Esophagus squamous epithelium (tissue), 5 donors: ENCODE data around the gene MYOCD. TPM values are rescaled to one million over a fixed set of nuclear protein-coding genes. Genes with fewer than 3 reads are reported as not detected.

Source experiments
- DNase-seq: peaks from one replicate; lab custom pipeline; 2025; lab: John Stamatoyannopoulos, UW
- H3K27ac ChIP-seq, 4 donors: fragments of 200-600 bp; sonication (generic); one replicate each; pipeline ENCODE4 v1.5.1; 2016 to 2019; ENCODE audit warnings: mild to moderate bottlenecking in 1 of 4
- H3K27me3 ChIP-seq, 4 donors: fragments of 200-600 bp; sonication (generic); 1 replicate in 3 of 4; 2 replicates in 1 of 4; pipeline versions ENCODE4 v1.5.1 to v1.6.0; 2017 to 2021; ENCODE audit warnings: antibody characterized with exemption in 1 of 4
- H3K36me3 ChIP-seq, 3 donors: fragments of 200-600 bp; sonication (generic); one replicate each; pipeline ENCODE4 v1.5.1; 2016 to 2019
- H3K4me1 ChIP-seq, 3 donors: fragments of 200-600 bp; sonication (generic); one replicate each; pipeline ENCODE4 v1.5.1; 2017 to 2019
- H3K4me3 ChIP-seq, 4 donors: fragments of 200-600 bp; sonication (generic); 1 replicate in 3 of 4; 2 replicates in 1 of 4; pipeline ENCODE4 v1.5.1; 2016 to 2019; ENCODE audit warnings: mild to moderate bottlenecking in 2 of 4, moderate library complexity in 1 of 4
- H3K9me3 ChIP-seq, 3 donors: fragments of 200-600 bp; sonication (generic); one replicate each; pipeline ENCODE4 v1.5.1; 2016 to 2019
- POLR2A ChIP-seq, 4 donors: fragments of 450-650 bp; IDR thresholded peaks; one replicate each; pipeline ENCODE4 v1.6.1; 2017; ENCODE audit warnings: antibody characterized with exemption in 4 of 4, mild to moderate bottlenecking in 4 of 4, moderate library complexity in 3 of 4
- WGBS, 2 donors: methylation state at CpG; one replicate each; pipeline ENCODE4 v1.1.5; 2018; 5-methylcytosine and 5-hydroxymethylcytosine counted together
- intact Hi-C: fragments of 100-400 bp; cut with DNase I; formaldehyde crosslinking; loops from one replicate; pipeline ENCODE4 v1.15.0; 2022
- total RNA-seq, 4 donors: library from RNA; depleted of rRNA; stranded (reverse); fragments of >200 nt; gene quantifications; one replicate each; pipeline ENCODE4 v1.1.0, GENCODE V29; 2016
- TF ChIP-seq, protein P1 (sequence below), 6 experiments: fragments of 450-650 bp in 4 of 6; fragments of 200-600 bp in 2 of 6; sonication (generic) in 2 of 6; IDR thresholded peaks; one replicate each; pipeline ENCODE4 v1.5.1; 2016 to 2019; ENCODE audit warnings: antibody characterized with exemption in 6 of 6, mild to moderate bottlenecking in 4 of 6, moderate library complexity in 4 of 6
- donor health status: DM: yes; HTN: yes; CAD: no.

Gene MYOCD
- total RNA-seq, 4 donors from 2014 or later, result 2.3 to 27.5 (median 7.8) TPM

DNA sequence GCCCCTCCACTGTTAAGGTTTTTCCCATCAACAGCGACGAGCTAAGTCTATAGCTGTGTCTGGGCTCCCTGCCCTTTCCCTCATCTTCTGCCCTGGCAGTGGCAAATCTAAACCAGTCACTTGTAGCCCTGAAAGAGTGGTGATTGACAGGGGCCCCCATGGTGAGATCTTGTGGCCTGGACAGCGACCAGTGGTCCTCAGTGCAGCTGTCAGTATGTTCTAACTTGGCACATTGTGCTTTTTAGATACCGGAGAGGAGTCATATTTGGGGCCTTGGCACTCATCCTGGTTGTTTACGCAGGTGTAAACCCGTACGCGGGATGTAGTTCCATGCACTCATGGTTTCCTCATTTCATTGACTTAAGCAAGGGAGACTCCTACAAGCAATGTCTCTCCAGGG, 66.1 kb downstream of the MYOCD start:
- H3K27ac ChIP-seq, result peak overlapping the region in 1 of 4 donors; percentile 9
- H3K27me3 ChIP-seq, result no peaks in the 10 kb centered on the region
- intact Hi-C loops, result no loop called here

DNA sequence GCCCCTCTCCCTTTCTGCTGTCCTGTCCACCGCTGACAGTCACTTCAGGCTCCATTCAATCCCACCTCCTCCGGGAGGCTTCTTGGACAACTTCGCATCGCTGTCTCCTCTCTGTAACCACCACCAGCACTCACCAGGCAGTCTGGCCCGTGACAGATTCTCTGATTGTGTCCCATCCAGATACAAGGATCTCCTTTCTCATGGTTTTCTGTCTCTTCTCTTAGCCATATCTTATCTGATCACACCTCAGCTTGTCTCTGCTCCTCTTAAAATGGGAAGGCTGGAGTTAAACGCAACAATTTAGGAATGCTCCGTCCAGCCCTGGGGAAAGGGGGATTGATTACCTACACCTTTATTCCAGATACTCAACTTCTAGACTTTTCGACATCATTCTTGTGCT, 66.7 kb downstream of the MYOCD start:
- peaks cover 3 to 9% (median 4%) of the 10 kb centered on the region in 3 donors for H3K4me1 ChIP-seq
- H3K27me3 ChIP-seq, result no peaks in the 10 kb centered on the region
- DNase-seq, result no peak
- no peaks in the 10 kb centered on the region for H3K36me3 ChIP-seq
- TF ChIP-seq, protein P1, sequence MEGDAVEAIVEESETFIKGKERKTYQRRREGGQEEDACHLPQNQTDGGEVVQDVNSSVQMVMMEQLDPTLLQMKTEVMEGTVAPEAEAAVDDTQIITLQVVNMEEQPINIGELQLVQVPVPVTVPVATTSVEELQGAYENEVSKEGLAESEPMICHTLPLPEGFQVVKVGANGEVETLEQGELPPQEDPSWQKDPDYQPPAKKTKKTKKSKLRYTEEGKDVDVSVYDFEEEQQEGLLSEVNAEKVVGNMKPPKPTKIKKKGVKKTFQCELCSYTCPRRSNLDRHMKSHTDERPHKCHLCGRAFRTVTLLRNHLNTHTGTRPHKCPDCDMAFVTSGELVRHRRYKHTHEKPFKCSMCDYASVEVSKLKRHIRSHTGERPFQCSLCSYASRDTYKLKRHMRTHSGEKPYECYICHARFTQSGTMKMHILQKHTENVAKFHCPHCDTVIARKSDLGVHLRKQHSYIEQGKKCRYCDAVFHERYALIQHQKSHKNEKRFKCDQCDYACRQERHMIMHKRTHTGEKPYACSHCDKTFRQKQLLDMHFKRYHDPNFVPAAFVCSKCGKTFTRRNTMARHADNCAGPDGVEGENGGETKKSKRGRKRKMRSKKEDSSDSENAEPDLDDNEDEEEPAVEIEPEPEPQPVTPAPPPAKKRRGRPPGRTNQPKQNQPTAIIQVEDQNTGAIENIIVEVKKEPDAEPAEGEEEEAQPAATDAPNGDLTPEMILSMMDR (IDR thresholded peaks at IDR 0.05), result no peak
- no peak for TF ChIP-seq POLR2A (IDR thresholded peaks at IDR 0.05)
- intact Hi-C loops, result no loop called here
- WGBS, 2 donors, result 75 to 81% methylated on average over 8 of the region's 8 CpGs
- no peak overlapping the region for H3K4me3 ChIP-seq
- peak overlapping the region in 1 of 4 donors; percentile 9 for H3K27ac ChIP-seq
- no peaks in the 10 kb centered on the region for H3K9me3 ChIP-seq

More for the DNA sequence above, 66.1 kb downstream of the MYOCD start:
- no peaks in the 10 kb centered on the region for H3K36me3 ChIP-seq
- H3K4me3 ChIP-seq, result no peak overlapping the region
- H3K9me3 ChIP-seq, result no peaks in the 10 kb centered on the region
- peaks cover 3 to 14% (median 4%) of the 10 kb centered on the region in 3 donors for H3K4me1 ChIP-seq
- WGBS, 2 donors, result 76 to 87% methylated on average over 6 to 8 of the region's 8 CpGs
- no peak for DNase-seq
- TF ChIP-seq, protein P1 (IDR thresholded peaks at IDR 0.05), result no peak
- TF ChIP-seq POLR2A (IDR thresholded peaks at IDR 0.05), result no peak

DNA sequence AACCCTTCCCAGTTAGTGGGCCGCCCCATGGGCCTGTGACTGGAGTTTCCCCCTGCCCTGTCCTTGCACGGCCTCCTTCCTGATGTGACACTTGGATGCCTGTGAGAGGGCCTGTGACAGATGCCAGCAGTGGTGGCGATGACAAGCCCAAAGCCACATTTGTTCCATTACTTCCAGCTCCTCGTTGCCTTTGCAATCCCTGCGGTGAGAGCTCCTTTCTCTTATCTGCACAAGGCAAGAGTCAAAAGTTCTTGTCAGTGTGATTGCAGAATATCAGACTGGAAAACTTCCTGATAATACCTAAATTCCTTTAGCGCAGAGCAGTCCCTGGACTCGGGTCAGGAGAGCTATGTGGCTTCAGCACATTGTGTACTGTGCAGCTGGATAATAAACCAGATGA, 69.2 kb downstream of the MYOCD start:
- TF ChIP-seq, protein P1 (IDR thresholded peaks at IDR 0.05), result no peak
- TF ChIP-seq POLR2A (IDR thresholded peaks at IDR 0.05), result no peak
- intact Hi-C loops, result no loop called here
- H3K27me3 ChIP-seq, result peaks cover 0 to 8% (median 0%) of the 10 kb centered on the region in 4 donors

DNA sequence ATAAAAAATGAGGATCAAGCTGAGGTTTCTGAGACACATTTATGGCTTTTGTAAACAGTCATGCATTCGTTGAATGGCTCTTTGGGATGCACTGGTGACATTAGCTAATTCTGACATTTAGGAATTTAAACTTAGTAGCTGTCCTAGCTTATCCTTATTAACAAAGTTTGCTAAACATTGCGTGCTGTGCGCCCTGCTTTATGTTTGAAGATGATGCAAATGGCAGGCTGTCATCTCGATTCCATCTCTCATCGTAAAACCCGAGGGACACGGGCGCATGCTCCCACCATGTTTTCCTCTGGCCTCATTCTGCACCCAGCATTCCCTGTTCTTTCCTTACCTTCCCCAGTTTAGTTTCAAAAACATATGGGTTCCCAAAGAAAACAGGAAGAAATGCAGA, 69.8 kb downstream of the MYOCD start:
- peaks cover 0 to 8% (median 0%) of the 10 kb centered on the region in 4 donors for H3K27me3 ChIP-seq
- TF ChIP-seq POLR2A (IDR thresholded peaks at IDR 0.05), result no peak
- TF ChIP-seq, protein P1 (IDR thresholded peaks at IDR 0.05), result no peak
- no peak overlapping the region for H3K4me3 ChIP-seq
- DNase-seq, result no peak
- intact Hi-C loops, result no loop called here
- H3K4me1 ChIP-seq, result peaks cover 2 to 8% (median 3%) of the 10 kb centered on the region in 3 donors
- peak overlapping the region in 1 of 4 donors; percentile 21 for H3K27ac ChIP-seq
- WGBS, 2 donors, result 59 to 85% methylated on average over 8 of the region's 8 CpGs
- H3K9me3 ChIP-seq, result no peaks in the 10 kb centered on the region
- H3K36me3 ChIP-seq, result no peaks in the 10 kb centered on the region

More for the DNA sequence above, 69.2 kb downstream of the MYOCD start:
- Histone ChIP-seq H3K9me3 (no peaks in the 10 kb centered on the region), H3K4me3 (no peak overlapping the region), H3K4me1 (peaks cover 3 to 9% (median 4%) of the 10 kb centered on the region in 3 donors), H3K36me3 (no peaks in the 10 kb centered on the region), H3K27ac (peak overlapping the region; percentile 5 to 60 (median 14))
- no peak for DNase-seq
- 64 to 67% methylated on average over 5 to 7 of the region's 7 CpGs for WGBS, 2 donors

DNA sequence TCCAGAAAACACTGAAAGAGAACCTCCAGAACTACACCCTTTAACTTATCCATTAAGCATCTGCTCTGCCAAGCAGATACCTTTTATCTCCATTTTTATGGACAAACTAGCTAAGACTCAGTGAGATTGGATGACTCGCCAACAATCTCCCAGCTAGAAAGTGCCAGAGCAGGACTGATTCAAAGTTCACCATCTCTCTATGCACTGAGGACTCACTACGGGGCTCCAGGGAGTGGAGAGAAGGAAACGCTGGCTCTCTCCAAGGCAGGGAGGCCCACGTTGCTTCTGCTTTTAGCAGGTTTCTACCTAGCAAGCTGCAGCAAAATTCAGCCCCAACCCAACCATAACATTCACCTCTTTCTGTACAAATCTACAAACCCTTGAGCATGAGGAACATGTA, 70.8 kb downstream of the MYOCD start:
- H3K27ac ChIP-seq, result no peak overlapping the region

More for the DNA sequence above, 70.8 kb downstream of the MYOCD start:
- Histone ChIP-seq H3K36me3 (no peaks in the 10 kb centered on the region), H3K9me3 (no peaks in the 10 kb centered on the region), H3K4me3 (no peak overlapping the region), H3K4me1 (peaks cover 0 to 1% (median 0%) of the 10 kb centered on the region in 3 donors), H3K27me3 (peaks cover 0 to 8% (median 0%) of the 10 kb centered on the region in 4 donors)
- WGBS, 2 donors, result 72 to 74% methylated on average over 2 to 4 of the region's 4 CpGs
- no peak for DNase-seq
- no peak for TF ChIP-seq POLR2A (IDR thresholded peaks at IDR 0.05)
- TF ChIP-seq, protein P1 (IDR thresholded peaks at IDR 0.05), result no peak
- intact Hi-C loops, result no loop called here
